Panc1 (cell line): ENCODE measurements around the gene PKP3. TPM values are rescaled to one million over a fixed set of nuclear protein-coding genes. Genes with fewer than 3 reads are reported as not detected.

ENCODE experiments used
- ATAC-seq: fragments of 200-7000 bp; cut with Tn5 transposase; 2 replicates; pipeline ENCODE4 v1.9.1; 2020; ENCODE audit warnings: mild to moderate bottlenecking, moderate library complexity
- BruUV-seq: library from RNA; stranded (reverse); fragments of 400-500 nt; replicated peaks from 2 replicates; lab custom pipeline; 2021; lab: Mats Ljungman, UMichigan
- CTCF ChIA-PET: fragments of 300-600 bp; sonication (Branson Sonifier 250); formaldehyde crosslinking; loops from one replicate; lab custom pipeline; 2022; ENCODE audit warnings: antibody characterized with exemption; lab: Charles Lee
- POLR2A ChIA-PET: fragments of 300-600 bp; sonication (Branson Sonifier 250); formaldehyde crosslinking; loops from one replicate; lab custom pipeline; 2022; ENCODE audit warnings: antibody characterized with exemption; lab: Charles Lee
- DNase-seq: peaks from one replicate; pipeline ENCODE4 v3.0.0-alpha.2; 2010; ENCODE audit warnings: low read depth, low spot score
- H3K27ac ChIP-seq: 2 replicates; pipeline ENCODE4 v1.5.1; 2011; ENCODE audit warnings: mild to moderate bottlenecking, low read length, inconsistent platforms
- H3K27me3 ChIP-seq: fragments of 200-500 bp; sonication (Bioruptor generic); 2 replicates; pipeline ENCODE4 v1.6.0; 2014; ENCODE audit warnings: low read length, inconsistent platforms; ENCODE audit not compliant: control insufficient read depth, insufficient read depth
- H3K36me3 ChIP-seq: fragments of 200-500 bp; sonication (Bioruptor generic); 2 replicates; pipeline ENCODE4 v1.5.1; 2014; ENCODE audit warnings: inconsistent platforms, mild to moderate bottlenecking, low read length, moderate library complexity; ENCODE audit not compliant: control insufficient read depth, insufficient read depth
- H3K4me1 ChIP-seq: 2 replicates; pipeline ENCODE4 v1.5.1; 2011; ENCODE audit warnings: inconsistent platforms, mild to moderate bottlenecking, low read length, moderate library complexity; ENCODE audit not compliant: control insufficient read depth, insufficient read depth
- H3K4me3 ChIP-seq, 2 experiments: 2 replicates each; pipeline ENCODE4 v1.5.1; 2011 to 2012; ENCODE audit warnings: low read depth in 2 of 2, low read length in 2 of 2, mild to moderate bottlenecking in 2 of 2, inconsistent platforms in 1 of 2, moderate library complexity in 1 of 2
- H3K9me3 ChIP-seq: fragments of 200-500 bp; sonication (Bioruptor generic); 2 replicates; pipeline ENCODE4 v1.5.1; 2014; ENCODE audit warnings: low read depth, mild to moderate bottlenecking, inconsistent platforms, low read length, moderate library complexity; ENCODE audit not compliant: control insufficient read depth, insufficient read depth
- CTCF ChIP-seq: fragments of 450-650 bp; IDR thresholded peaks from 2 replicates; pipeline ENCODE4 v1.5.1; 2017; ENCODE audit warnings: mild to moderate bottlenecking
- POLR2AphosphoS5 ChIP-seq: IDR thresholded peaks from 2 replicates; pipeline ENCODE4 v1.6.1; 2012; ENCODE audit warnings: mild to moderate bottlenecking, low read depth, low read length, moderate library complexity
- REST ChIP-seq, 2 experiments: IDR thresholded peaks; 2 replicates each; pipeline ENCODE4 v1.6.1; 2011 to 2012; ENCODE audit warnings: low read depth in 2 of 2, control low read depth in 1 of 2, low read length in 1 of 2, mild to moderate bottlenecking in 1 of 2, moderate library complexity in 1 of 2; ENCODE audit not compliant: insufficient read depth in 1 of 2
- SIN3A ChIP-seq: IDR thresholded peaks from 2 replicates; pipeline ENCODE4 v1.6.1; 2012; ENCODE audit warnings: low read depth, mild to moderate bottlenecking, low read length, moderate library complexity, borderline replicate concordance; ENCODE audit not compliant: insufficient read depth
- TCF7L2 ChIP-seq: IDR thresholded peaks from 2 replicates; pipeline ENCODE4 v1.6.1; 2011; ENCODE audit warnings: mild to moderate bottlenecking, low read depth, low read length, inconsistent platforms
- in situ Hi-C: cut with HindIII; loops from 2 replicates; pipeline ENCODE4 v1.10.0; 2016; ENCODE audit warnings: low sequenced_read_pairs, low pct_unique_long_range_greater_than_20kb
- intact Hi-C: fragments of 100-400 bp; cut with micrococcal nuclease; formaldehyde crosslinking; loops from one replicate; pipeline ENCODE4 v1.10.0; 2022; ENCODE audit not compliant: unreplicated experiment
- total RNA-seq: library from RNA; stranded (reverse); gene quantifications from one replicate; pipeline ENCODE4 v1.2.1, GENCODE V29; 2021; ENCODE audit not compliant: unreplicated experiment

Gene PKP3
- total RNA-seq, 1 experiment from 2014 or later: 36.8 TPM

- peak overlapping the region; percentile 79 to 84 for H3K4me3 ChIP-seq
- no peak for TF ChIP-seq TCF7L2
- TF ChIP-seq CTCF: peak; percentile 81
- TF ChIP-seq SIN3A: no peak
- TF ChIP-seq REST (IDR thresholded peaks at IDR 0.05; ENCODE audit: insufficient read depth in 1 of 2, low read depth in 2 of 2, low read length in 1 of 2): no peak
- H3K36me3 ChIP-seq: no peaks in the 10 kb centered on the region
- POLR2A ChIA-PET: interaction anchor here (0.6 kb wide), 1 partner anchor 11 kb away, joined by 5 read pairs; no protein-coding TSS in a partner anchor
- in situ Hi-C loops: no loop called here
- no peaks in the 10 kb centered on the region for H3K9me3 ChIP-seq
- no TSS peak for BruUV-seq
- peaks cover 30% of the 10 kb centered on the region for H3K4me1 ChIP-seq
- ATAC-seq (peak; percentile 23), DNase-seq (no peak)
- intact Hi-C loops: loop anchor here (5.0 kb wide), 1 partner anchor 42 kb away; no protein-coding TSS in a partner anchor
- H3K27me3 ChIP-seq: no peaks in the 10 kb centered on the region
- CTCF ChIA-PET: interaction anchor here (2.8 kb wide), 1 partner anchor 43 kb away, joined by 38 read pairs; no protein-coding TSS in a partner anchor
- peak overlapping the region; percentile 85 for H3K27ac ChIP-seq
Measured at GRCh38 chr11:405323-405953, 11.4 kb downstream of the PKP3 start.

- H3K36me3 ChIP-seq: no peaks in the 10 kb centered on the region
- peaks cover 30% of the 10 kb centered on the region for H3K4me1 ChIP-seq
- ChIA-PET CTCF (interaction anchor here (0.6 to 2.8 kb wide), 3 partner anchors 37 to 46 kb away, joined by 3 to 38 read pairs (median 3); no protein-coding TSS in a partner anchor), POLR2A (interaction anchor here (0.6 to 1.4 kb wide), 3 partner anchors 10 to 100 kb away, joined by 5 to 8 read pairs (median 5); no protein-coding TSS in a partner anchor)
- ATAC-seq (peak; percentile 13), DNase-seq (no peak)
- H3K27ac ChIP-seq: peak overlapping the region; percentile 85
- intact Hi-C loops (loop anchor here (5.0 kb wide), 1 partner anchor 41 kb away; no protein-coding TSS in a partner anchor), in situ Hi-C loops (no loop called here)
- no peaks in the 10 kb centered on the region for H3K9me3 ChIP-seq
- H3K27me3 ChIP-seq: no peaks in the 10 kb centered on the region
- H3K4me3 ChIP-seq: peak overlapping the region; percentile 79 to 84
- TF ChIP-seq SIN3A: 0 out of 2 replicates have a peak, but pooled peaks have one; percentile 23
- TF ChIP-seq REST (IDR thresholded peaks at IDR 0.05; ENCODE audit: insufficient read depth in 1 of 2, low read depth in 2 of 2, low read length in 1 of 2): no peak
- TF ChIP-seq TCF7L2: no peak
- peak; percentile 35; the same call in 1 of the 2 replicates for TF ChIP-seq POLR2AphosphoS5
- TF ChIP-seq CTCF: peak; percentile 0; the same call in 1 of the 2 replicates
- BruUV-seq: TSS peak; percentile 100
Measured at GRCh38 chr11:405954-406795, 12.2 kb downstream of the PKP3 start.
